ENCODE measurements around the gene AK3.

- TF ChIP-seq CTCF (IDR thresholded peaks at IDR 0.05) (peak; percentile 57 to 80 (median 75)), POLR2A (IDR thresholded peaks at IDR 0.05) (peak; percentile 54 to 61)
These were observed 78.7 kb downstream of the AK3 start, which contains the start of gene PLPP6 for GRCh38 chr9:4662108-4662988.
